Measurements from ENCODE around the gene UBE2V1. TPM values are rescaled to one million over a fixed set of nuclear protein-coding genes. Genes with fewer than 3 reads are reported as not detected.

UBE2V1 gene
- total and polyA plus RNA-seq, 2 of the 13 experiments (the other 11 are each of a cell fraction or from before 2014, with no cell fraction given) = 81.3 to 132 TPM

DNA sequence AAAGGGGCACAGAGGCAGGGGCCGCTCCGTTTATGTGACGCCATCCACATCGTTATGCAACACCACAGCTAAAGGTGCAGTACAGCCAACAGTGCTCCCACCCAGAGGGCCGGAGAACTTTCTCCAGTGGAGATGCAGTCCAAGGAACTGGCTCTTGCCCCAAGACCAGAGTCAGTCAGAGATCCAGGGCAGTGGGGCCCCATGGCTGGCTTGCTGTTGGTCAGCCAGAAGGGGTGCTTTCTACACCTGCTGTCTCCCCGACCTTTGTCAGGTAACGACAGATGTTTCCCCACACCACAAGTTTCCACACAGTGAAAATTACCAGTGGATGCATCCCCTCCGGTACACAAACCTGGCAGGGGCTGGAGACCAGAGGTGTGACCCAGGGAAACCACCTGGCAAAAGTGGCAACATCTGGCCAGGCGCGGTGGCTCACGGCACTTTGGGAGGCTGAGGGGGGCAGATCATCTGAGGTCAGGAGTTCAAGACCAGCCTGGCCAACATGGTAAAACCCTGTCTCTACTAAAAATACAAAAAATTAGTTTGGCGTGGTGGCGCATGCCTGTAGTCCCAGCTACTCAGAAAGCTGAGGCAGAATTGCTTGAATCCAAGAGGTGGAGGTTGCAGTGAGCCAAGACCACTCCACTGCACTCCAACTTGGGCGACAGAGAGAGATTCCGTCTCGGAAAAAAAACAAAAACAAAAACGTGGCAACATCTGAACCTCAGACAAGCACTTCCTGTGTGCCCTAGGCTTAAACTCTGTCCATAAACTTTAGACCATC, 34.9 kb downstream of the UBE2V1 start (continued):
- 0 out of 2 replicates have a peak, but pooled peaks have one; percentile 82 for TF ChIP-seq GLI4 (CRISPR knock-in tag; IDR thresholded peaks at IDR 0.05; ENCODE audit: borderline replicate concordance)
- TF ChIP-seq MAFG (CRISPR knock-in tag; IDR thresholded peaks at IDR 0.05) = no peak
- no peak for TF ChIP-seq HMG20A (CRISPR knock-in tag; IDR thresholded peaks at IDR 0.05; ENCODE audit: borderline replicate concordance)
- 0 out of 2 replicates have a peak, but pooled peaks have one; percentile 81 for TF ChIP-seq ZNF33B (CRISPR knock-in tag; IDR thresholded peaks at IDR 0.05)
- no peak for TF ChIP-seq PHB2 (IDR thresholded peaks at IDR 0.05; ENCODE audit: partially characterized antibody)
- peak; percentile 48; the same call in 1 of the 2 replicates for TF ChIP-seq SP4 (CRISPR knock-in tag; IDR thresholded peaks at IDR 0.05)
- TF ChIP-seq NCOA2 (CRISPR knock-in tag; IDR thresholded peaks at IDR 0.05) = no peak
- no peak for TF ChIP-seq CBX1 (IDR thresholded peaks at IDR 0.05; ENCODE audit: low read depth)
- no peak for TF ChIP-seq KDM6A (CRISPR knock-in tag; IDR thresholded peaks at IDR 0.05; ENCODE audit: low read depth)
- no peak for TF ChIP-seq AHR (CRISPR knock-in tag; IDR thresholded peaks at IDR 0.05)
- TF ChIP-seq, protein P1, sequence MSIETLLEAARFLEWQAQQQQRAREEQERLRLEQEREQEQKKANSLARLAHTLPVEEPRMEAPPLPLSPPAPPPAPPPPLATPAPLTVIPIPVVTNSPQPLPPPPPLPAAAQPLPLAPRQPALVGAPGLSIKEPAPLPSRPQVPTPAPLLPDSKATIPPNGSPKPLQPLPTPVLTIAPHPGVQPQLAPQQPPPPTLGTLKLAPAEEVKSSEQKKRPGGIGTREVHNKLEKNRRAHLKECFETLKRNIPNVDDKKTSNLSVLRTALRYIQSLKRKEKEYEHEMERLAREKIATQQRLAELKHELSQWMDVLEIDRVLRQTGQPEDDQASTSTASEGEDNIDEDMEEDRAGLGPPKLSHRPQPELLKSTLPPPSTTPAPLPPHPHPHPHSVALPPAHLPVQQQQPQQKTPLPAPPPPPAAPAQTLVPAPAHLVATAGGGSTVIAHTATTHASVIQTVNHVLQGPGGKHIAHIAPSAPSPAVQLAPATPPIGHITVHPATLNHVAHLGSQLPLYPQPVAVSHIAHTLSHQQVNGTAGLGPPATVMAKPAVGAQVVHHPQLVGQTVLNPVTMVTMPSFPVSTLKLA (IDR thresholded peaks at IDR 0.05) = no peak
- TF ChIP-seq TP53 (CRISPR knock-in tag; conservative IDR thresholded peaks at IDR 0.05) = no peak
- no peak for TF ChIP-seq ZNF17 (CRISPR knock-in tag; IDR thresholded peaks at IDR 0.05)
- TF ChIP-seq, protein P2, sequence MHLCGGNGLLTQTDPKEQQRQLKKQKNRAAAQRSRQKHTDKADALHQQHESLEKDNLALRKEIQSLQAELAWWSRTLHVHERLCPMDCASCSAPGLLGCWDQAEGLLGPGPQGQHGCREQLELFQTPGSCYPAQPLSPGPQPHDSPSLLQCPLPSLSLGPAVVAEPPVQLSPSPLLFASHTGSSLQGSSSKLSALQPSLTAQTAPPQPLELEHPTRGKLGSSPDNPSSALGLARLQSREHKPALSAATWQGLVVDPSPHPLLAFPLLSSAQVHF (CRISPR knock-in tag; IDR thresholded peaks at IDR 0.05) = no peak
- no peak for TF ChIP-seq ZBTB21 (CRISPR knock-in tag; IDR thresholded peaks at IDR 0.05)
- TF ChIP-seq, protein P3, sequence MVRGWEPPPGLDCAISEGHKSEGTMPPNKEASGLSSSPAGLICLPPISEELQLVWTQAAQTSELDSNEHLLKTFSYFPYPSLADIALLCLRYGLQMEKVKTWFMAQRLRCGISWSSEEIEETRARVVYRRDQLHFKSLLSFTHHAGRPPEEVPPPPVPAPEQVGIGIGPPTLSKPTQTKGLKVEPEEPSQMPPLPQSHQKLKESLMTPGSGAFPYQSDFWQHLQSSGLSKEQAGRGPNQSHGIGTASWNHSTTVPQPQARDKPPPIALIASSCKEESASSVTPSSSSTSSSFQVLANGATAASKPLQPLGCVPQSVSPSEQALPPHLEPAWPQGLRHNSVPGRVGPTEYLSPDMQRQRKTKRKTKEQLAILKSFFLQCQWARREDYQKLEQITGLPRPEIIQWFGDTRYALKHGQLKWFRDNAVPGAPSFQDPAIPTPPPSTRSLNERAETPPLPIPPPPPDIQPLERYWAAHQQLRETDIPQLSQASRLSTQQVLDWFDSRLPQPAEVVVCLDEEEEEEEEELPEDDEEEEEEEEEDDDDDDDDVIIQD (CRISPR knock-in tag; IDR thresholded peaks at IDR 0.05; ENCODE audit: low read depth) = no peak; the same call in 1 of the 2 replicates
- TF ChIP-seq RBM39 (IDR thresholded peaks at IDR 0.05; ENCODE audit: low read depth, low read length, poor library complexity, severe bottlenecking) = no peak
- no peak for TF ChIP-seq ZFYVE20 (CRISPR knock-in tag; IDR thresholded peaks at IDR 0.05; ENCODE audit: borderline replicate concordance, low read depth)
- TF ChIP-seq, protein P4, sequence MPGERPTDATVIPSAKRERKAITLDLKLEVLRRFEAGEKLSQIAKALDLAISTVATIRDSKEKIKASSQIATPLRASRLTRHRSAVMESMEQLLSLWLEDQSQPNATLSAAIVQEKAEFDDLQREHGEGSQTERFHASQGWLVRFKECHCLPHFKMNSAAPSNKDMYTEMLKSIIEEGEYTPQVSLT (CRISPR knock-in tag; IDR thresholded peaks at IDR 0.05; ENCODE audit: borderline replicate concordance, low read depth) = no peak
- 0 out of 2 replicates have a peak, but pooled peaks have one; percentile 30 for TF ChIP-seq ZNF563 (CRISPR knock-in tag; IDR thresholded peaks at IDR 0.05)
- TF ChIP-seq, protein P5, sequence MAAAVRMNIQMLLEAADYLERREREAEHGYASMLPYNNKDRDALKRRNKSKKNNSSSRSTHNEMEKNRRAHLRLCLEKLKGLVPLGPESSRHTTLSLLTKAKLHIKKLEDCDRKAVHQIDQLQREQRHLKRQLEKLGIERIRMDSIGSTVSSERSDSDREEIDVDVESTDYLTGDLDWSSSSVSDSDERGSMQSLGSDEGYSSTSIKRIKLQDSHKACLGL (CRISPR knock-in tag; IDR thresholded peaks at IDR 0.05) = no peak
- TF ChIP-seq NFYC (CRISPR knock-in tag; IDR thresholded peaks at IDR 0.05) = no peak
- TF ChIP-seq KLF15 (CRISPR knock-in tag; IDR thresholded peaks at IDR 0.05; ENCODE audit: borderline replicate concordance) = no peak
- 0 out of 2 replicates have a peak, but pooled peaks have one; percentile 70 for TF ChIP-seq ZNF274 (CRISPR knock-in tag; IDR thresholded peaks at IDR 0.05)
- peak; percentile 80 for TF ChIP-seq ZNF883 (CRISPR knock-in tag; IDR thresholded peaks at IDR 0.05; ENCODE audit: not compliant biosample characterization)
